GM23338 (cell line): Measurements from ENCODE around the gene SLC45A1.

Source experiments
- CREB1 ChIP-seq: fragments of 250-450 bp; sonication (Bioruptor Pico); IDR thresholded peaks from 2 replicates; pipeline ENCODE4 v1.5.0; 2020; ENCODE audit warnings: low read depth, mild to moderate bottlenecking, moderate library complexity
- EZH2 ChIP-seq: fragments of 200-600 bp; sonication (generic); IDR thresholded peaks from one replicate; pipeline ENCODE4 v1.8.0; 2017; ENCODE audit warnings: antibody characterized with exemption, mild to moderate bottlenecking, low read depth; ENCODE audit not compliant: unreplicated experiment
- EZH2phosphoT487 ChIP-seq: fragments of 200-600 bp; sonication (generic); IDR thresholded peaks from one replicate; pipeline ENCODE4 v1.8.1; 2018; ENCODE audit warnings: antibody characterized with exemption; ENCODE audit not compliant: unreplicated experiment
- POLR2AphosphoS5 ChIP-seq: IDR thresholded peaks from 2 replicates; pipeline ENCODE4 v1.6.1; 2016; ENCODE audit warnings: antibody characterized with exemption, low read depth
- STAT1 ChIP-seq: IDR thresholded peaks from one replicate; pipeline ENCODE4 v1.6.1; 2016; ENCODE audit warnings: antibody characterized with exemption; ENCODE audit not compliant: unreplicated experiment
- ZNF114 ChIP-seq: fragments of 250-450 bp; sonication (Bioruptor Pico); IDR thresholded peaks from 2 replicates; pipeline ENCODE4 v1.5.0; 2020; ENCODE audit warnings: mild to moderate bottlenecking, moderate library complexity
- ZNF331 ChIP-seq: fragments of 250-450 bp; sonication (Bioruptor Pico); IDR thresholded peaks from 2 replicates; pipeline ENCODE4 v1.5.0; 2020; ENCODE audit warnings: low read depth, mild to moderate bottlenecking, moderate library complexity
- TF ChIP-seq, protein P1 (sequence below), 2 experiments: fragments of 200-600 bp in 1 of 2; sonication (generic) in 1 of 2; conservative IDR thresholded peaks; 2 replicates each; pipeline versions ENCODE4 v1.5.1 to v1.6.1; 2016 to 2017; ENCODE audit warnings: antibody characterized with exemption in 2 of 2, low read depth in 2 of 2, mild to moderate bottlenecking in 2 of 2, moderate library complexity in 1 of 2
- TF ChIP-seq, protein P2 (sequence below): IDR thresholded peaks from one replicate; pipeline ENCODE4 v1.6.1; 2018; ENCODE audit warnings: antibody characterized with exemption; ENCODE audit not compliant: unreplicated experiment

DNA sequence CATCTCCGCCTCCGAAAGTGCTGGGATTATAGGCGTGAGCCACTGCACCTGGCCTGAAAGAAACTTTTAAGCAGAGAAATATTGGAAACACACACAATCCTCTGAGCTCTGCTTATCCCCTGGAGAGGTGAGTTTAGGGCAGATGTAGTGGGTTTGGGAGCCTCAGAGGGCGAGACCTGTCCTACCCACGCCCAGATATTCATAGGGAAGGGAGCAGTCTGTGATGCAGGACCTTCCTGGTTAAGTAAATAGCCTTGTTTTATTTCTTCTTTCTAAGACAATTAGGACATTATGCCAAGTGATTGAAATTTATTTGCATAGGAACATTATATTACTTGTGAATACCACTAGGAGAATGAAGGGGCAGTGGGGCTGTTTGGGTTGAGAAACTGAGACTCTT lies 18.0 kb upstream of the SLC45A1 start:
- TF ChIP-seq, protein P1, sequence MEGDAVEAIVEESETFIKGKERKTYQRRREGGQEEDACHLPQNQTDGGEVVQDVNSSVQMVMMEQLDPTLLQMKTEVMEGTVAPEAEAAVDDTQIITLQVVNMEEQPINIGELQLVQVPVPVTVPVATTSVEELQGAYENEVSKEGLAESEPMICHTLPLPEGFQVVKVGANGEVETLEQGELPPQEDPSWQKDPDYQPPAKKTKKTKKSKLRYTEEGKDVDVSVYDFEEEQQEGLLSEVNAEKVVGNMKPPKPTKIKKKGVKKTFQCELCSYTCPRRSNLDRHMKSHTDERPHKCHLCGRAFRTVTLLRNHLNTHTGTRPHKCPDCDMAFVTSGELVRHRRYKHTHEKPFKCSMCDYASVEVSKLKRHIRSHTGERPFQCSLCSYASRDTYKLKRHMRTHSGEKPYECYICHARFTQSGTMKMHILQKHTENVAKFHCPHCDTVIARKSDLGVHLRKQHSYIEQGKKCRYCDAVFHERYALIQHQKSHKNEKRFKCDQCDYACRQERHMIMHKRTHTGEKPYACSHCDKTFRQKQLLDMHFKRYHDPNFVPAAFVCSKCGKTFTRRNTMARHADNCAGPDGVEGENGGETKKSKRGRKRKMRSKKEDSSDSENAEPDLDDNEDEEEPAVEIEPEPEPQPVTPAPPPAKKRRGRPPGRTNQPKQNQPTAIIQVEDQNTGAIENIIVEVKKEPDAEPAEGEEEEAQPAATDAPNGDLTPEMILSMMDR (conservative IDR thresholded peaks at IDR 0.05; ENCODE audit: low read depth in 2 of 2) = no peak
- TF ChIP-seq ZNF114 (CRISPR knock-in tag) (no peak), CREB1 (CRISPR knock-in tag) (no peak), EZH2 (no peak), STAT1 (no peak), POLR2AphosphoS5 (no peak), ZNF331 (CRISPR knock-in tag) (no peak), EZH2phosphoT487 (no peak)
- TF ChIP-seq, protein P2, sequence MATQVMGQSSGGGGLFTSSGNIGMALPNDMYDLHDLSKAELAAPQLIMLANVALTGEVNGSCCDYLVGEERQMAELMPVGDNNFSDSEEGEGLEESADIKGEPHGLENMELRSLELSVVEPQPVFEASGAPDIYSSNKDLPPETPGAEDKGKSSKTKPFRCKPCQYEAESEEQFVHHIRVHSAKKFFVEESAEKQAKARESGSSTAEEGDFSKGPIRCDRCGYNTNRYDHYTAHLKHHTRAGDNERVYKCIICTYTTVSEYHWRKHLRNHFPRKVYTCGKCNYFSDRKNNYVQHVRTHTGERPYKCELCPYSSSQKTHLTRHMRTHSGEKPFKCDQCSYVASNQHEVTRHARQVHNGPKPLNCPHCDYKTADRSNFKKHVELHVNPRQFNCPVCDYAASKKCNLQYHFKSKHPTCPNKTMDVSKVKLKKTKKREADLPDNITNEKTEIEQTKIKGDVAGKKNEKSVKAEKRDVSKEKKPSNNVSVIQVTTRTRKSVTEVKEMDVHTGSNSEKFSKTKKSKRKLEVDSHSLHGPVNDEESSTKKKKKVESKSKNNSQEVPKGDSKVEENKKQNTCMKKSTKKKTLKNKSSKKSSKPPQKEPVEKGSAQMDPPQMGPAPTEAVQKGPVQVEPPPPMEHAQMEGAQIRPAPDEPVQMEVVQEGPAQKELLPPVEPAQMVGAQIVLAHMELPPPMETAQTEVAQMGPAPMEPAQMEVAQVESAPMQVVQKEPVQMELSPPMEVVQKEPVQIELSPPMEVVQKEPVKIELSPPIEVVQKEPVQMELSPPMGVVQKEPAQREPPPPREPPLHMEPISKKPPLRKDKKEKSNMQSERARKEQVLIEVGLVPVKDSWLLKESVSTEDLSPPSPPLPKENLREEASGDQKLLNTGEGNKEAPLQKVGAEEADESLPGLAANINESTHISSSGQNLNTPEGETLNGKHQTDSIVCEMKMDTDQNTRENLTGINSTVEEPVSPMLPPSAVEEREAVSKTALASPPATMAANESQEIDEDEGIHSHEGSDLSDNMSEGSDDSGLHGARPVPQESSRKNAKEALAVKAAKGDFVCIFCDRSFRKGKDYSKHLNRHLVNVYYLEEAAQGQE = no peak
